ENCODE measurements around the gene PARD3.

The PARD3 gene

GRCh38 chr10:34116220-34116641, 698.9 kb downstream of the PARD3 start:
- no peak overlapping the region for H3K4me3 ChIP-seq (ENCODE audit: low read depth, low read length)
- DNase-seq (ENCODE audit: low read depth) = no peak
- TF ChIP-seq, protein P1, sequence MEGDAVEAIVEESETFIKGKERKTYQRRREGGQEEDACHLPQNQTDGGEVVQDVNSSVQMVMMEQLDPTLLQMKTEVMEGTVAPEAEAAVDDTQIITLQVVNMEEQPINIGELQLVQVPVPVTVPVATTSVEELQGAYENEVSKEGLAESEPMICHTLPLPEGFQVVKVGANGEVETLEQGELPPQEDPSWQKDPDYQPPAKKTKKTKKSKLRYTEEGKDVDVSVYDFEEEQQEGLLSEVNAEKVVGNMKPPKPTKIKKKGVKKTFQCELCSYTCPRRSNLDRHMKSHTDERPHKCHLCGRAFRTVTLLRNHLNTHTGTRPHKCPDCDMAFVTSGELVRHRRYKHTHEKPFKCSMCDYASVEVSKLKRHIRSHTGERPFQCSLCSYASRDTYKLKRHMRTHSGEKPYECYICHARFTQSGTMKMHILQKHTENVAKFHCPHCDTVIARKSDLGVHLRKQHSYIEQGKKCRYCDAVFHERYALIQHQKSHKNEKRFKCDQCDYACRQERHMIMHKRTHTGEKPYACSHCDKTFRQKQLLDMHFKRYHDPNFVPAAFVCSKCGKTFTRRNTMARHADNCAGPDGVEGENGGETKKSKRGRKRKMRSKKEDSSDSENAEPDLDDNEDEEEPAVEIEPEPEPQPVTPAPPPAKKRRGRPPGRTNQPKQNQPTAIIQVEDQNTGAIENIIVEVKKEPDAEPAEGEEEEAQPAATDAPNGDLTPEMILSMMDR (IDR thresholded peaks at IDR 0.05; ENCODE audit: low read depth, low read length, missing control alignments) = no peak

GRCh38 chr10:34114914-34115313, 700.2 kb downstream of the PARD3 start:
- DNase-seq (ENCODE audit: low read depth) = no peak
- no peak overlapping the region for H3K4me3 ChIP-seq (ENCODE audit: low read depth, low read length)
- TF ChIP-seq, protein P1 (IDR thresholded peaks at IDR 0.05; ENCODE audit: low read depth, low read length, missing control alignments) = no peak

- no peak for DNase-seq (ENCODE audit: low read depth)
- no peak overlapping the region for H3K4me3 ChIP-seq (ENCODE audit: low read depth, low read length)
- TF ChIP-seq, protein P1 (IDR thresholded peaks at IDR 0.05; ENCODE audit: low read depth, low read length, missing control alignments) = no peak
Observed at GRCh38 chr10:34113504-34114225, 701.4 kb downstream of the PARD3 start.

GRCh38 chr10:34112171-34112782, 702.8 kb downstream of the PARD3 start:
- H3K4me3 ChIP-seq (ENCODE audit: low read depth, low read length) = no peak overlapping the region
- TF ChIP-seq, protein P1 (IDR thresholded peaks at IDR 0.05; ENCODE audit: low read depth, low read length, missing control alignments) = no peak
- DNase-seq (ENCODE audit: low read depth) = no peak

DNA sequence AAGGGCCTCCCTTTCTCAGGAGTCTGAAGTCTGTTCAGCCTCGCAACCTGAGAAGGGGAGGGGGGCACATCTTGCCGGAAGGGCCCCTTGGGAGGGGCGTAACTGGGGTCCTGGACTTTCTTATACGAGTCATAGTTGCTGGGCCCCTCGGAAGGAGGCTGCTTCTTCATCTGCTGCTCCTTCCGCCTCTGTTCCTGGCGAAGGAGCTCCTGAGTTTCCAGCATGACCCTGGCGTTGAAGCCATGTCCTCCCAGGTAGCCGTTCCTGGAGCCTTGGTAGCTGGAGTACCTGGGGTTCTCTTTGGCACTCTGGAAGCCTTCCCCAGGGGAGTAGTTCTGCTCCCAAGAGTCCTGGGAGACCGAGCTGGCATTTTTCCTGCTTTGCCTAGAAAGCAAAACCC, 703.9 kb downstream of the PARD3 start:
- TF ChIP-seq, protein P1 (IDR thresholded peaks at IDR 0.05; ENCODE audit: low read depth, low read length, missing control alignments) = no peak
- DNase-seq (ENCODE audit: low read depth) = no peak
- no peak overlapping the region for H3K4me3 ChIP-seq (ENCODE audit: low read depth, low read length)

DNA sequence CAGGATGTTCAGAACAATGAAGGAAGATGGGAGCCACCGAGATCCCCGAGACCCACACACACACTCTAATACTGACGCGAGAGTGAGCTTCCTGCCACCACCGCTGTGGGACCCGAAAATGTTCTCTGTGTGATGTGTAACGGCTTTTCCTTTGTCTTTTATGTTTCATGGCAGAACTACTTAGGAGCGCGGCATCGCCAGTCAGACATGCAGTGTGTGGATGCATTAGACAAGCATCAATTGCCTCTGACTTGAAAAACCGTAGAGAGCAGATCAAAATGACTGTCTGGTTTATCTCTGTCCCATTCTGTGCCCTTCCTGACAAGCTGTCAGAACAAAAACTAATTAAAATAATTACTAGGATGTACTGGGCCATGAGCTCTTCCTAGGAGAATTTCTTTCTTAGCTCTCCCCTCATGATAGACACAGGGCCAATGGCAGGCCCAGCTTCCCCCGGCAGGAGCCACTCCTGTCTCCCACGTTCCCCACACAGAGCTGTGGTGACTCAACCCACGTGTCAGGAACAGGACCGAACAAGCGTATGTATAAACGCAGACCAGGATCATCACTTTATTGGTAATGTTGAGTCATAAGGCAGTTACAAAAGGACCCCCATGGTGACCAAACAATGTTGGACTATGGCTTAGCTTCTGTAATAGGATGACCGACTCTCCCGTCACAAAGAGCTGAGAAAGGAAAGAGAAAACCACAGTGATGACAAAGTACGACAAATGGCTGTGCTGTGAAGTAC, 705.0 kb downstream of the PARD3 start:
- DNase-seq (ENCODE audit: low read depth) = no peak
- TF ChIP-seq, protein P1 (IDR thresholded peaks at IDR 0.05; ENCODE audit: low read depth, low read length, missing control alignments) = no peak
- no peak overlapping the region for H3K4me3 ChIP-seq (ENCODE audit: low read depth, low read length)

Measured in GM12864 (cell line).